Embryonic facial prominence (tissue), 1 donor: Measurements from ENCODE around the gene LOXL3.
"Not testable (repeated sequence)": the region's sequence is repeated elsewhere in the genome, so short reads cannot be mapped to it uniquely, and the experiment has no call there.

Experiments
- DNase-seq: peaks from one replicate; pipeline ENCODE4 v3.0.0-alpha.2; 2016; ENCODE audit errors: extremely low spot score

Gene LOXL3

GRCh38 chr2:74572178-74572925 is 18.6 kb upstream of the LOXL3 start:
- no peak for DNase-seq

- DNase-seq = no peak
These were observed 17.3 kb upstream of the LOXL3 start for GRCh38 chr2:74571058-74571457.

DNA sequence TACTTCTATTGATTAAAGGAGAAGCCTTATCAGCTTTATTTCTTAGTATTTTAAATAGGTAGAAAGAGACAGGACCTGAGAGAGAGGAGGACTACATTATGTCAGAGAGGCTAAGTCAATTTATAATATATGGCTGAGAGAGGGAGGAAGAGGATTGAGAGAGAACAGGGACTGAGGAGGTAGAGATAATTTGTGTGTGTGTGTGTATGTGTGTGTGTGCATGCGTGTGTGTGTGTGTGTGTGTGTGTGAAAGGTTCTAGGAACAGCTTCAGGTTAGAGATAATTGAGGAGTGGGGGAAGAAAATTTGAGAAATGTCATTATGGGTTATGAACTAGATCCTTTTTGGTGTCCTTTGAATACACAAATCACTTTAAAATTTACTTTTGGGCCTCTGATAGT is 15.9 kb upstream of the LOXL3 start:
- DNase-seq = no peak

GRCh38 chr2:74567881-74568280 is 14.1 kb upstream of the LOXL3 start:
- no peak for DNase-seq

- no peak for DNase-seq
These were observed 13.0 kb upstream of the LOXL3 start for GRCh38 chr2:74566754-74567085.

DNA sequence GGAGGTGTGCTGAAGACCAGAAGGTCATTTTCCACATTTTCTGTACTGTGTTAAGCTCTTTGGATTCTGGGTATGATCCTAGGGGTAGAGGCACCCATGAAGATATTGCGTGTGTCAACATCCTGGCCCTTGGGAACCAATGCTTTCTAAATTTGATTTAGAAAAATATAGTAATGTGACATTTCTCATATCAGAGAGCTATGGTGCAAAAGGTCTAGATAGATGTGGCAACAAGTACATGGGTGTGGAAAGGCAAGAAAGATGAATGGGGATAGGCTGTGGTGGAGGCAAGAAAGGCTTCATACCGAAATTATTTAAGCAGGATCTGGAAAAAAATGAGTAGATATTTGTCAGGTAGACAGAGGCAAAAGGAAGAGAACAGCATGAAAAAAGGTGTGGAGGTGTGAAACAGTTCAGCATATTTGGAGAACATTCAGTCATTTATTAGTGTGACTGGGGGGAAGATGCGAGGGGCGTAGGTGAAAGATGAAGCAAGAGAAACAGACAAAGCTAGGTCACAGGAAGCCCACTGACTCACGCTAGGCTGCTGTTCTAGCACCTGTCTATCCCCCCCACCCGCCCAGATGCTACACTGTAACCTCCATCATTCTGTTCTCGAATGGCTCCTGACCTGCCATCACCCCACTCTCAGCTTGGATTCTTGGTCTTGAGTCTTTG is 12.5 kb upstream of the LOXL3 start:
- no peak for DNase-seq

DNA sequence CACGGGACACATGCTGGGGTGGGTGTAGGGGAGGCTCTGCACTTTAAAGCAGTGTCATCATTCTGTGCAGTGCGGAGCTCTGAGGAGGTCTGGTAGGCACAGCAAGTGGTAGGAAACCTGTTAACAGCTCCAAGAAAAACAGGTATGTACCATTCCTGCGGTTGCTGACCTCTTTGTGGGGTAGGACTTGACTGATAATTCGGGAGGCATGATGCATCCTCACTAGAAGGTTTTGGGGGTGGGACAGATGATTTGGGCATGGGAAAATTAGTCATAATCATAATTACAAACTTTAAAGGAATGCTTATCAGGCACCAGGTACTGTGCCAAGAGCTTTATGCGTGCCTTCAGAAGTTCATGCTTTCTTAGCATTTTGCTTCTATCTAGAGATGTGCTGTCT is 10.5 kb upstream of the LOXL3 start:
- no peak for DNase-seq

DNA sequence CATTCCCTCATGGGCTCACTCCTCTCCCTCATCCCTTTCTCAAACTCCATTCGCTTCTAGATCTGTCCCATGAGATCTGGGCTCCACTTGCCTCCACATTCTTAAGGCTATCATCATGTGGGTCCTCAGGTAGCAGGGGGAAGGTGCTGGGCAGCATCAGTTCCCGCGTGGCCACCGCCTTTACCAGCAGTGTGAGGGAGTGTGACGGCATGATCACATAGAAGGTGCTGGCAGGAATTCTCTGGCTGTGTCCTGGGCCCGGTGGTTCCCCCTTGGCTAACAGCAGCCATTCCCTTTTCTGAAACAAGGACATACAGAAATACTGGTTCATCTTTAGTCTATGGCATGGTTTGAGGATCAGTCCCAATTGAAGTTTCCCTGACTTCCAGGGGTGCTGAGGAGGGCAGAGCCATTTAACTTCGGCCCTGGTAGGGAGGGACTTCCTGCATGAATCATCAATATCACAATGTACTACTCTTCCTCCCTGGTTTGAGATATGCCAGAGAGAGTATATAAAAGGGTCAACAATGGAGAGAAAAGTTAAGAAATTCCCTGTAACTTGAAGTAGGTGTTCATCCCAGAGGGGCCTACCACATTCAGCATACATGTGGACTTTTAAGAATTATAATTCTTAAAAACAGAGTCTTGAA is 8.5 kb upstream of the LOXL3 start:
- DNase-seq = no peak

GRCh38 chr2:74561022-74561421 is 7.3 kb upstream of the LOXL3 start:
- not testable (repeated sequence) for DNase-seq

DNA sequence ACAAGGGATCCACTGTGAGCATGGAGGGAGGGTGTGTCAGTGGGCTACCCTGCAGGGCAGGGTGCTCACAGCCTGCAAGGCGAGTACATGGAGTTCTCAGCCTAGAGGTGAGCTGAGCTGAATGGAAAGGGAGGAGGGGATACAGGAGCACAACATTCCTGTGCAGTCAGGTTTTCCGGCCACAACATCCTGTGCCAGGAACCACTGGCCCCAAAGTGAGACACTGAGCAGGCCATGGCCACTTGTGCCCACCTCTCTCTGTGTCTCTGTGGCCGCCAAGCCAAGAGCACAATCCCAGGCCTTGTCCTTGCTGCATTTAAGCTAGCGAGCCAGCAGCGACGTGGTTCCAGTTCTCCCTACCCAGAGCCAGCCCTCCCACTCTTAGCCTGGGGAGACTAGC is 6.8 kb upstream of the LOXL3 start:
- no peak for DNase-seq

- DNase-seq = no peak
These were observed 6.2 kb upstream of the LOXL3 start for GRCh38 chr2:74559912-74560311.

DNA sequence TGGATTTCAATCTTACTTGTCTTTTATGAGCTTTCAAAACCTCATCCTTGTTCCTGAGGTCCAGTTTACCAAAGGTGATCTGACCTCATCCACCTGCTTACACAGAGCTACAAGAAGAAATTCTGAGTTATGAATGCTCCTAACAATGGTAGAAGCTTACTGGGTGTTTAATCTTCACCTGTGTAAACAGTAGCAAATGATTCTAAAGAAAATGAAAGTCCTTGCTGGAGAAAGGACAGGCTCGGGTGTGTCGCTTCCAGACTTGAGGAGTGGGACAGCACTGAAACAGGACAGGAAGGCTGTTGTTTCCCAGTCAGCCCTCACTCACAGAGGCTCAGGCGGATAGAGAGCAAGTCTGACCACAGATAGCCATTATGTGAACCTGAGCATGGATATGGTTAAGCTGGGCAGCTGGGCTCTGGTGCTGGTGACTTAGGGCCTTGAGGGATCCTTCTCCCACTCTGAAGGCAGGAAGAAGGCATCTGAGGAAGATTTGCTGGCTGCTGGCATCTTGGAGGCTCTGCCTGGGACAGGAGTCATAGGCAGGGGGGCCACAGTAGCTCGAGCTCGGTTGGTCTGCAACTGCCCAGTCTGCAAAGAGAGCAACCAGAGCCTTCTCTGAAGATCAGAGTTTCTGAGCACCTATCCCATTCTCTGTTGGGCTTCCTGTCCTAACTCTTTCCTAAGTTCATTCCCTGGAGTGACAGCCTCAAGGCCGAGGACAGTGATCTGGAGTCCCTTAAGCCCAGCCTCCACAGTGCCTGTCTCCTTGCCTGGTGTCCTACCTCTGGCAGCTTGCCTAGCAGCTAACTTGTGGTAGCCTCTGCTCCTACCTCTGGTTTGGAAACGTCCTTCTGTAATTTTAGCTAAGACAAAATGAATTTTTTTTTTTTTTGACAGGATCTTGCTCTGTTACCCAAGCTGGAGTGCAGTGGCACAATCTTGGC is 4.8 kb upstream of the LOXL3 start:
- DNase-seq = no peak

DNA sequence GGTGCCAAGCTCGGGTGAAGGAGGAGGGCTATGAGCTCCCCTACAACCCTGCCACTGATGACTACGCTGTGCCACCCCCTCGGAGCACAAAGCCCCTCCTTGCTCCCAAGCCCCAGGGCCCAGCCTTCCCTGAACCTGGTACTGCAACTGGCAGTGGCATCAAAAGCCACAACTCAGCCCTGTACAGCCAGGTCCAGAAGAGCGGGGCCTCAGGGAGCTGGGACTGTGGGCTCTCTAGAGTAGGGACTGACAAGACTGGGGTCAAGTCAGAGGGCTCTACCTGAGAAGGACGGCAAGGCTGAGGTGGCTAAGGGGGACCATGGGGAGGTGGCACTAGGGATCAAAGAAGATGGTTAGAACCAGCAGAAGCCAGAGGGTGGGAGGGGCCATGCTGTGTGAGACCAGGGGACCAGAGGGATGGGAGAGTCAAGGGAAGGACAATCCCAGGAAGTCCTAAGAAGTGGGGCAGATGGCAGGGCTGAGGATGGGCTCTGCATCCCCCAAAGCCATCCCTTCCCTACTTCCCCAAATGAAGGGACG is 3.2 kb upstream of the LOXL3 start:
- no peak for DNase-seq

- DNase-seq = no peak
These were observed 2.4 kb upstream of the LOXL3 start for GRCh38 chr2:74556159-74556558.

- no peak for DNase-seq
These were observed 1.9 kb upstream of the LOXL3 start for GRCh38 chr2:74555610-74556103.

DNA sequence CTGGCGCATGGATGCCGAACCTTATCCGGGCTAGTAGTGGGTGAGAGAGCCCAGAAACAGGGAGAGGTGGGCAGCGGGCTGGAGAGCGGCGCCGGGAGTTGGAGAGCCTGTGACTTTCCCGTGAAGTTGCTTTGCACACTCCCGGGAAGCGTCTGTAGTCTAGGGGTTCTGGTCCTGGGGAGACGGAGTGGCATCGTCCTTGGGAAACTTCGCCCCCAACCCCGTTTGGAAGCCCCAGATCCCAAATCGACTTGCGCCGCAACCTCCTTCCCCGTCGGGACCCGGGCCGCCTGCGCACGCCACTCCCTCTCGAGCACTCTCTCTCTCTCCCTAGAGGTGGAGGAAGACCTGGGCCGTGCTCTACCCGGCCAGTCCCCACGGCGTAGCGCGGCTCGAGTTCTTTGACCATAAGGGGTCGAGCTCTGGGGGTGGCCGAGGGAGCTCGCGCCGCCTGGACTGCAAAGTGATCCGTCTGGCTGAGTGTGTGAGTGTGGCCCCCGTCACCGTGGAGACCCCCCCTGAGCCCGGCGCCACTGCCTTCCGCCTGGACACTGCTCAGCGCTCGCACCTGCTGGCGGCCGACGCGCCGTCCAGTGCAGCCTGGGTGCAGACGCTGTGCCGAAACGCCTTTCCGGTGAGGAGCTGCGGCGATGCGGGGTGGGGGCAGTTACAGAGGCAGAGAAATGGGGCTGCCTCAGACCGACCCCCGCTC is 1.2 kb upstream of the LOXL3 start:
- DNase-seq = no peak

DNA sequence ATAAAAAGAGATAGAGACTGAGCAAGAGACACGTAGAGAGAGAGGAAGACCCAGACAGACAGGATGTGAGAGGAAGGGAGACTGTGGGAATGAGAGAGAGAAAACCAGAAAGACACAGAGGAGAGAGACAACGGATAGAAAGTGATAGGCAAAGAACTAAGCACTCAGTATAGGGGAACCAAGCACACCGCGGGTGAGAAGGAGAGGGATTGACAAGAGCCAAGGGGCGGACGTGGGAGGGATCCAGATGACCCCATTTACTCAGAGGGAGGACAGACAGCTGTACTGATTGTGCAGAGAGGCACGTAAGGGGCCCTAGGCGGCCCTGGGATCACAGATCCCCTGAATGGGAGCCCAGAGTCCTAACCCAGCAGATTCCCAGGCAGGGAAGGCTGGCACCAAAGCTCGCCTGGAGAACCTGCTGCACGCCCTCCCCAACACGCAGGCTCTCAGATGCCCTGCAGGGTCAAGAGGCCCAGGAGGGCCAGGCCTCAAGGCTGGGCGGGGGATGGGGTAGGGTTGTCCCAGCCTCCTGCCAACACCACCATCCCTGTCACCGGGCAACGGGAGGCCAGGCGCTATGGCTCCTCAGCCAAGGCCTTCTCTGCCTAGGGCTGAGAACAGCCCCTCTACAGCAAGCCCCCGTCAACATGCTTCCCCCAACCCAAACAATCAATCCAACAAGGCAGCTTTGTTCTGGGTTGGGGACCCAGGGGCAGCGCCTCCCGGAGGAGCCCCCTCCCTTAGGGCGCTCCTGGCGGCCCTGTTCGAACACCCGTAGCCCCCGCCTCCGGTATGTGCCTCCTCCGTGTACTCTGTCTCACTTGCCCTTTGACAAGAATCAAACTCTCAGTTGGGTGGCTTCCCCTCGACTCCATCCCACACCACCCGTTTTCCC is 579 bp downstream of the LOXL3 start:
- DNase-seq = no peak

DNA sequence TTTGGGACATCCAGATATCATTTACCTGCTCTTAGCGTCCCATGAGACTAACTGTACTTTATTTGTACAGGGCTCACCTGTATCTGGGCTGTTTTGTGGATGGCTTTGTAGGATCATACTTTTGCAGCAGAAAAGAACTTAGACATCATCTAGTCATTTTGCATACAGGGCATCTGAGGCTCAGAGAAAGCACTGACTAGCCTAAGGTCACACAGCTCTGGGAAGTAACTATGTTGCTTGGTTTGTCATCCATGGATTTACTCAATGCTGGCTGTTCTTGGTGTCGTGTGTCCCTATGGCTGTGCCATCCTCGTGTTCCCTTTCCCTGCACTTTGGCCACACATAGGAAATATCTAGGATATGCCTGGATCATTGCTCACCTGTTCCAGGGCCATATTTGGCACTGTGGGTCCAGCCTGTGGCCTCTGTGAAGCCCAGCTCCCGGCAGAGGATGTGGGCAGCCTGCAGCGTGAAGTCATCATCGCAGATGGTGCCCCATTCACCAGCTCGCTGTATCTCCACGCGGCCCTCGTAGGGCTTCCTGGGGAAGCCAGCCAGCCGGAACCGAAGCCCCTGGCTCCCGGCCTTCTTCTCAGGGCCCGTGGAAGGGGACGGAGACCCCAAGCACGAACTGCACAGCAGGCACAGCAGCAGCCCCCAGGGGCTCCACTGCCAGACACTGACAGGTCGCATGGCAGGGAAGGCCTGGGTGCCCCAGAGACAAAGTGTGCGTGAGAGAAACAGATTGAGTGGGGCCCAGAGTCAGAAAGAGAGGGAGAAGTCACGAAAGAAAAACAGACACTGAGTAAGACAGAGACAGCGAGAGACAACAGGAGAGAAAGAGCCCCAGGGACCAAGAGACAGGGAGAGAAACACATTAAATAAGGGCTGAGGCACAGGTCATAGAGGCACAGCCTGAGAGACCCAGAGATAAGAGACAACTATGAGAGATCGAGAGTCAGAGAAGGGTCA is 1.5 kb downstream of the LOXL3 start:
- no peak for DNase-seq

DNA sequence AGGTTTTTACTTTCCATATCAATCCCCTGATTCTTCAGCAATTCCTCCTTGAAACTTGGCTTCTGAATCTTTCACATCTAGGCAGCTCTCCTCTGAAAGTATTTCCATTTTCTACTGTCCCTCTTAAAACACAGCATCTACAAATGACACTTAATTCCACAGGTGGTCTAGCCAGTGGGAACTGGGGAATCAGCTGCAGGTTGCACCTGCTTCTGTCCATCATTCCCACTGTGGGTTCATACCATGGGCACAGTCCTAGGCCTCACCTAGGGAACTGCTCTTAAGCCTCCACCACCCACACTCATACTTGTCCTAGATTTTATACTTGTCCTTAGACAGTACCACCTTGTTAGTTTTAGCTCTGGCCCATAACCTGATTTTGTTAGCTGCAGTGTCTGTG is 2.2 kb downstream of the LOXL3 start:
- no peak for DNase-seq
